ACC112 (cell line): ENCODE measurements around the gene INSL3.

Source experiments
- H2AFZ ChIP-seq: fragments of 200-600 bp; sonication (generic); one replicate; pipeline ENCODE4 v1.6.0; 2017; ENCODE audit warnings: antibody characterized with exemption, low read length; ENCODE audit not compliant: unreplicated experiment
- H3K27ac ChIP-seq: fragments of 200-600 bp; sonication (generic); 2 replicates; pipeline ENCODE4 v1.5.1; 2014; ENCODE audit warnings: low read depth, mild to moderate bottlenecking, antibody characterized with exemption, low read length, moderate library complexity
- H3K27me3 ChIP-seq: fragments of 200-600 bp; sonication (generic); 2 replicates; pipeline ENCODE4 v1.6.1; 2014; ENCODE audit warnings: mild to moderate bottlenecking, antibody characterized with exemption, low read length, moderate library complexity, mixed read lengths; ENCODE audit not compliant: insufficient read depth
- H3K36me3 ChIP-seq: fragments of 200-600 bp; sonication (generic); 2 replicates; pipeline ENCODE4 v1.6.1; 2016; ENCODE audit warnings: mild to moderate bottlenecking, antibody characterized with exemption, low read length, moderate library complexity, mixed read lengths; ENCODE audit not compliant: insufficient read depth
- H3K4me1 ChIP-seq: fragments of 200-600 bp; sonication (generic); one replicate; pipeline ENCODE4 v1.6.1; 2016; ENCODE audit warnings: low read length, mixed read lengths; ENCODE audit not compliant: insufficient read depth, unreplicated experiment, control insufficient read depth
- H3K4me3 ChIP-seq: fragments of 200-600 bp; sonication (generic); 2 replicates; pipeline ENCODE4 v1.5.1; 2014; ENCODE audit warnings: mild to moderate bottlenecking, low read depth, low read length
- H3K79me2 ChIP-seq: fragments of 200-600 bp; sonication (generic); one replicate; pipeline ENCODE4 v1.6.0; 2016; ENCODE audit warnings: low read length; ENCODE audit not compliant: control insufficient read depth, unreplicated experiment, insufficient read depth

The INSL3 gene

GRCh38 chr19:17832443-17833208 is 11.3 kb upstream of the INSL3 start:
- no peak overlapping the region for H3K27ac ChIP-seq
- no peak overlapping the region for H3K4me3 ChIP-seq
- H3K27me3 ChIP-seq: no peaks in the 10 kb centered on the region
- no peaks in the 10 kb centered on the region for H3K4me1 ChIP-seq
- no peaks in the 10 kb centered on the region for H3K79me2 ChIP-seq
- H2AFZ ChIP-seq: no peak overlapping the region
- peaks cover 2% of the 10 kb centered on the region; the same call in 1 of the 2 replicates for H3K36me3 ChIP-seq

- H3K27ac ChIP-seq: no peak overlapping the region
- no peaks in the 10 kb centered on the region for H3K27me3 ChIP-seq
- no peaks in the 10 kb centered on the region for H3K4me1 ChIP-seq
- no peaks in the 10 kb centered on the region for H3K79me2 ChIP-seq
- no peak overlapping the region for H2AFZ ChIP-seq
- H3K4me3 ChIP-seq: no peak overlapping the region
- peaks cover 2% of the 10 kb centered on the region; the same call in 1 of the 2 replicates for H3K36me3 ChIP-seq
Measured at GRCh38 chr19:17831419-17831888, 10.1 kb upstream of the INSL3 start.

- H3K4me1 ChIP-seq: no peaks in the 10 kb centered on the region
- H3K36me3 ChIP-seq: peaks cover 2% of the 10 kb centered on the region; the same call in 1 of the 2 replicates
- H3K27ac ChIP-seq: no peak overlapping the region
- no peaks in the 10 kb centered on the region for H3K27me3 ChIP-seq
- H2AFZ ChIP-seq: no peak overlapping the region
- H3K79me2 ChIP-seq: no peaks in the 10 kb centered on the region
- H3K4me3 ChIP-seq: no peak overlapping the region
Measured at GRCh38 chr19:17830567-17831418, 9.5 kb upstream of the INSL3 start.

GRCh38 chr19:17829855-17830566 is 8.7 kb upstream of the INSL3 start:
- Histone ChIP-seq H3K36me3 (peaks cover 2% of the 10 kb centered on the region; the same call in 1 of the 2 replicates), H3K4me3 (no peak overlapping the region), H3K4me1 (no peaks in the 10 kb centered on the region), H2AFZ (no peak overlapping the region), H3K79me2 (no peaks in the 10 kb centered on the region), H3K27ac (no peak overlapping the region), H3K27me3 (no peaks in the 10 kb centered on the region)

- no peak overlapping the region for H3K27ac ChIP-seq
- no peaks in the 10 kb centered on the region for H3K79me2 ChIP-seq
- no peaks in the 10 kb centered on the region for H3K27me3 ChIP-seq
- peaks cover 2% of the 10 kb centered on the region; the same call in 1 of the 2 replicates for H3K36me3 ChIP-seq
- no peaks in the 10 kb centered on the region for H3K4me1 ChIP-seq
- no peak overlapping the region for H2AFZ ChIP-seq
- H3K4me3 ChIP-seq: no peak overlapping the region
Measured at GRCh38 chr19:17826508-17827056, 5.3 kb upstream of the INSL3 start.

- no peak overlapping the region for H3K4me3 ChIP-seq
- H3K27me3 ChIP-seq: no peaks in the 10 kb centered on the region
- H2AFZ ChIP-seq: no peak overlapping the region
- no peaks in the 10 kb centered on the region for H3K36me3 ChIP-seq
- H3K4me1 ChIP-seq: no peaks in the 10 kb centered on the region
- H3K27ac ChIP-seq: no peak overlapping the region
- no peaks in the 10 kb centered on the region for H3K79me2 ChIP-seq
Measured at GRCh38 chr19:17824339-17824738, 3.0 kb upstream of the INSL3 start.

GRCh38 chr19:17817668-17818363 is 3.5 kb downstream of the INSL3 start:
- H3K36me3 ChIP-seq: no peaks in the 10 kb centered on the region
- H3K4me1 ChIP-seq: no peaks in the 10 kb centered on the region
- no peaks in the 10 kb centered on the region for H3K79me2 ChIP-seq
- no peaks in the 10 kb centered on the region for H3K27me3 ChIP-seq
- no peak overlapping the region for H2AFZ ChIP-seq
- no peak overlapping the region for H3K27ac ChIP-seq
- H3K4me3 ChIP-seq: no peak overlapping the region

- Histone ChIP-seq H2AFZ (no peak overlapping the region), H3K36me3 (no peaks in the 10 kb centered on the region), H3K4me1 (no peaks in the 10 kb centered on the region), H3K27me3 (peaks cover 6% of the 10 kb centered on the region; the same call in 1 of the 2 replicates), H3K79me2 (no peaks in the 10 kb centered on the region), H3K4me3 (no peak overlapping the region), H3K27ac (no peak overlapping the region)
Measured at GRCh38 chr19:17812099-17812498, 9.2 kb downstream of the INSL3 start.

GRCh38 chr19:17811681-17812080 is 9.6 kb downstream of the INSL3 start:
- Histone ChIP-seq H3K27me3 (peaks cover 6% of the 10 kb centered on the region; the same call in 1 of the 2 replicates), H3K79me2 (no peaks in the 10 kb centered on the region), H2AFZ (no peak overlapping the region), H3K4me1 (no peaks in the 10 kb centered on the region), H3K27ac (no peak overlapping the region), H3K36me3 (no peaks in the 10 kb centered on the region), H3K4me3 (no peak overlapping the region)

GRCh38 chr19:17811103-17811502 is 10.2 kb downstream of the INSL3 start:
- H2AFZ ChIP-seq: no peak overlapping the region
- no peak overlapping the region for H3K4me3 ChIP-seq
- no peaks in the 10 kb centered on the region for H3K79me2 ChIP-seq
- H3K4me1 ChIP-seq: no peaks in the 10 kb centered on the region
- peaks cover 6% of the 10 kb centered on the region; the same call in 1 of the 2 replicates for H3K27me3 ChIP-seq
- H3K36me3 ChIP-seq: no peaks in the 10 kb centered on the region
- H3K27ac ChIP-seq: no peak overlapping the region
